IMR-90 (cell line): ENCODE data around the gene SAPCD1.

Experiments
- BHLHE40 ChIP-seq: fragments of 150-350 bp; IDR thresholded peaks from 2 replicates; pipeline ENCODE4 v1.6.1; 2016; ENCODE audit warnings: mild to moderate bottlenecking, low read depth, low read length
- CHD1 ChIP-seq: IDR thresholded peaks from 2 replicates; pipeline ENCODE4 v1.6.1; 2012; ENCODE audit warnings: low read depth, low read length, improper control_type of control experiment
- ELK1 ChIP-seq: fragments of 150-350 bp; IDR thresholded peaks from 2 replicates; pipeline ENCODE4 v1.6.1; 2016; ENCODE audit warnings: low read depth, mild to moderate bottlenecking, low read length, moderate library complexity, borderline replicate concordance
- MAFK ChIP-seq: IDR thresholded peaks from 2 replicates; pipeline ENCODE4 v1.6.1; 2012; ENCODE audit warnings: low read depth, low read length, improper control_type of control experiment
- MXI1 ChIP-seq: IDR thresholded peaks from 2 replicates; pipeline ENCODE4 v1.6.1; 2012; ENCODE audit warnings: low read depth, mild to moderate bottlenecking, low read length, moderate library complexity, borderline replicate concordance
- POLR2A ChIP-seq: IDR thresholded peaks from 2 replicates; pipeline ENCODE4 v1.6.1; 2012; ENCODE audit warnings: mild to moderate bottlenecking, low read depth, low read length
- RCOR1 ChIP-seq: IDR thresholded peaks from 2 replicates; pipeline ENCODE4 v1.6.1; 2012; ENCODE audit warnings: mild to moderate bottlenecking, low read length, improper control_type of control experiment; ENCODE audit not compliant: insufficient replicate concordance
- RFX5 ChIP-seq: IDR thresholded peaks from 2 replicates; pipeline ENCODE4 v1.8.0; 2012; ENCODE audit warnings: low read depth, mild to moderate bottlenecking, low read length, moderate library complexity
- SMC3 ChIP-seq: fragments of 150-350 bp; IDR thresholded peaks from 2 replicates; pipeline ENCODE4 v1.6.1; 2016; ENCODE audit warnings: low read depth, mild to moderate bottlenecking, antibody characterized with exemption, low read length, moderate library complexity
- TF ChIP-seq, protein P1 (sequence below): conservative IDR thresholded peaks from 2 replicates; pipeline ENCODE4 v1.5.1; 2012; ENCODE audit warnings: mild to moderate bottlenecking, low read depth, low read length, improper control_type of control experiment

GRCh38 chr6:31742894-31743293 lies 19.6 kb upstream of the SAPCD1 start:
- no peak for TF ChIP-seq POLR2A
- TF ChIP-seq, protein P1, sequence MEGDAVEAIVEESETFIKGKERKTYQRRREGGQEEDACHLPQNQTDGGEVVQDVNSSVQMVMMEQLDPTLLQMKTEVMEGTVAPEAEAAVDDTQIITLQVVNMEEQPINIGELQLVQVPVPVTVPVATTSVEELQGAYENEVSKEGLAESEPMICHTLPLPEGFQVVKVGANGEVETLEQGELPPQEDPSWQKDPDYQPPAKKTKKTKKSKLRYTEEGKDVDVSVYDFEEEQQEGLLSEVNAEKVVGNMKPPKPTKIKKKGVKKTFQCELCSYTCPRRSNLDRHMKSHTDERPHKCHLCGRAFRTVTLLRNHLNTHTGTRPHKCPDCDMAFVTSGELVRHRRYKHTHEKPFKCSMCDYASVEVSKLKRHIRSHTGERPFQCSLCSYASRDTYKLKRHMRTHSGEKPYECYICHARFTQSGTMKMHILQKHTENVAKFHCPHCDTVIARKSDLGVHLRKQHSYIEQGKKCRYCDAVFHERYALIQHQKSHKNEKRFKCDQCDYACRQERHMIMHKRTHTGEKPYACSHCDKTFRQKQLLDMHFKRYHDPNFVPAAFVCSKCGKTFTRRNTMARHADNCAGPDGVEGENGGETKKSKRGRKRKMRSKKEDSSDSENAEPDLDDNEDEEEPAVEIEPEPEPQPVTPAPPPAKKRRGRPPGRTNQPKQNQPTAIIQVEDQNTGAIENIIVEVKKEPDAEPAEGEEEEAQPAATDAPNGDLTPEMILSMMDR: no peak
- no peak for TF ChIP-seq CHD1
- TF ChIP-seq SMC3: no peak
- TF ChIP-seq ELK1: no peak
- TF ChIP-seq MAFK: no peak
- TF ChIP-seq RCOR1: no peak
- TF ChIP-seq BHLHE40: no peak
- no peak for TF ChIP-seq MXI1
- no peak for TF ChIP-seq RFX5
